Measurements from ENCODE around the gene PES1. TPM values are rescaled to one million over a fixed set of nuclear protein-coding genes. Genes with fewer than 3 reads are reported as not detected.

PES1 gene
- 107 to 133 TPM (median 113 TPM) in 5 replicates for total RNA-seq (2022; extraction: Qiagen RNA extraction; ENCODE audit: low read depth)

GRCh38 chr22:30591588-30592359 is at the start of gene PES1:
TSS of gene PES1 (minus strand) at chr22:30591910. CDS start at chr22:30591833, 77 bp downstream.

GRCh38 chr22:30635273-30636225 is 43.8 kb upstream of the PES1 start, which contains the start of gene SLC35E4:
TSS of gene SLC35E4 (plus strand) at chr22:30635781. CDS start at chr22:30636451, 670 bp downstream.

GRCh38 chr22:30606455-30607299 is 15.0 kb upstream of the PES1 start, which contains the start of gene TCN2:
TSS of gene TCN2 (plus strand) at chr22:30607174. CDS start at chr22:30607332, 158 bp downstream.

GRCh38 chr22:30574095-30574981 is 17.4 kb downstream of the PES1 start, which contains the start of gene GAL3ST1:
TSS of gene GAL3ST1 (minus strand) at chr22:30574665. CDS start at chr22:30557392, 17,273 bp downstream.

GRCh38 chr22:30546616-30547015 is 45.1 kb downstream of the PES1 start, which contains the start of gene SEC14L6:
TSS of gene SEC14L6 (minus strand) at chr22:30546741. CDS start at chr22:30546682, 59 bp downstream.

Other genes with a start within 250 kb of the PES1 start
- gene SF3A1, start 235.0 kb downstream of the PES1 start, total RNA-seq (2022; extraction: Qiagen RNA extraction; ENCODE audit: low read depth) = 45.2 to 72.3 TPM (median 62.8 TPM) in 5 replicates
- 2.9 to 3.2 TPM (median 2.9 TPM) in 5 replicates for gene CCDC157, start 234.9 kb downstream of the PES1 start, total RNA-seq (2022; extraction: Qiagen RNA extraction; ENCODE audit: low read depth)
- gene RNF215, start 204.5 kb downstream of the PES1 start, total RNA-seq (2022; extraction: Qiagen RNA extraction; ENCODE audit: low read depth) = 14.3 to 19.7 TPM (median 18.2 TPM) in 5 replicates
- 23.3 to 34.1 TPM (median 27.1 TPM) in 5 replicates for gene SEC14L2, start 194.9 kb downstream of the PES1 start, total RNA-seq (2022; extraction: Qiagen RNA extraction; ENCODE audit: low read depth)
- 64.2 to 71.0 TPM (median 67.7 TPM) in 5 replicates for gene MTFP1, start 166.1 kb downstream of the PES1 start, total RNA-seq (2022; extraction: Qiagen RNA extraction; ENCODE audit: low read depth)
- gene SEC14L3, start 119.9 kb downstream of the PES1 start, total RNA-seq (2022; extraction: Qiagen RNA extraction; ENCODE audit: low read depth) = not detected in 5 replicates
- gene SEC14L4, start 86.2 kb downstream of the PES1 start, total RNA-seq (2022; extraction: Qiagen RNA extraction; ENCODE audit: low read depth) = 4.8 to 6.2 TPM (median 5.5 TPM) in 5 replicates
- not detected in 5 replicates for gene SEC14L6, start 45.2 kb downstream of the PES1 start, total RNA-seq (2022; extraction: Qiagen RNA extraction; ENCODE audit: low read depth)
- 6.6 to 9.7 TPM (median 8.0 TPM) in 5 replicates for gene GAL3ST1, start 17.2 kb downstream of the PES1 start, total RNA-seq (2022; extraction: Qiagen RNA extraction; ENCODE audit: low read depth)
- 4.0 to 5.2 TPM (median 4.9 TPM) in 5 replicates for gene TCN2, start 15.3 kb upstream of the PES1 start, total RNA-seq (2022; extraction: Qiagen RNA extraction; ENCODE audit: low read depth)
- 5.4 to 7.3 TPM (median 6.5 TPM) in 5 replicates for gene SLC35E4, start 43.9 kb upstream of the PES1 start, total RNA-seq (2022; extraction: Qiagen RNA extraction; ENCODE audit: low read depth)
- 3.8 to 5.9 TPM (median 5.1 TPM) in 5 replicates for gene DUSP18, start 76.0 kb upstream of the PES1 start, total RNA-seq (2022; extraction: Qiagen RNA extraction; ENCODE audit: low read depth)
- gene OSBP2, start 103.0 kb upstream of the PES1 start, total RNA-seq (2022; extraction: Qiagen RNA extraction; ENCODE audit: low read depth) = 10.6 to 15.3 TPM (median 13.9 TPM) in 5 replicates

All from A549 treated with DMSO at 1 μM for 4 hours (cell line).